Dermis lymphatic vessel endothelial cell (primary cell): ENCODE results near the gene ARAP3. TPM values are rescaled to one million over a fixed set of nuclear protein-coding genes. Genes with fewer than 3 reads are reported as not detected.

Experiments used
- total RNA-seq: library from RNA; depleted of rRNA; stranded (reverse); fragments of >200 nt; gene quantifications from 2 replicates; pipeline ENCODE4 v1.2.1, GENCODE V29; 2014

ARAP3 gene
- total RNA-seq: 28.7 and 38.2 TPM in 2 replicates

DNA sequence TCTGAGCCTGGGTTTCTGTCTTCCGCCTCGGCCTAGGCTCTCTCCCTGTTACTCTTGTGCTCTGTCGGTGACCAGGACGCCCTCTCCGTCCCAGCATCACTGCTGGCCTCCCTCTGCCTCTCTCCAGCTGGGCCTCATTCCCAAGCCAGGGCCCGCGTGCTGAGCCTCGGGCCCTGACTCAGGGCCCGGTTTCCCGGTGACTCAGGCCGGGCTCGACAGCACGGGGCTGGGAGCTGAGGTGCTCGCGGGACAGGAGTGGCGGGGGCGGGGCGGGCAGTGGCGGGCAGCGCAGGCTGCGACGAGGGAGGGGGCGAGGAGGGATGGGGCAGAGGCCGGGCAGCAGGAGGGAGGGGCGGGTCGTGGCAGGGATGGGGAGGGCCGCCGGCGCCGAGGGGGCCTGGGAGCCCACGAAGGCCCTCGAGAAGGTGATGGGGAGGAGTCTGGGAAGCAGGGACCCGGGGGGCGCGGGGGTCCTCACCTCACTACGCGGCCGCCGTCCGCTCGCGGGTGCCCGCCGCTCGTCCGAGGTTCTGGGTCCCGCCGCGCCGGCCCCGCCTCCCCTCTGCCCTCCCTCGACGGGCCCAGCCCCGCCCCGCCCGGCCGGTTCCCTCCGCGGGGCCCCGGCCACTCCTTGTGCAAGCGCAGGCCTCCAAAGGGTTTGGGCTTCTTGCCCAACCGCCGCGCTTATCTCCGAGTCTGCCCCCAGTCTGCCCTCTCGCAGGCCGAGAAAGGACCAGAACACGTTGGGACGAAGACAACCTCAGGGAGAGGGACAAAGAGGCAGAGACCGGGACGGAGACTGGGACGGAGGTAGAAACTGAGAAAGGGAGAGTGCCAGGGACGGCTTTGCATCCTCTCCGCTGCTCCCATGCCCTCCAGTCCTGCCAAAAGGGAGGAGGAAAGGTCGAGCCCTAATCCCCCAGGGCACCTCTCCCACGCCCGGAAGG, at the start of gene ARAP3:
ARAP3 (minus strand) TSS at position 536 of the 947 bp plus-strand sequence. CDS start 1,744 bp downstream, outside the sequence.

DNA sequence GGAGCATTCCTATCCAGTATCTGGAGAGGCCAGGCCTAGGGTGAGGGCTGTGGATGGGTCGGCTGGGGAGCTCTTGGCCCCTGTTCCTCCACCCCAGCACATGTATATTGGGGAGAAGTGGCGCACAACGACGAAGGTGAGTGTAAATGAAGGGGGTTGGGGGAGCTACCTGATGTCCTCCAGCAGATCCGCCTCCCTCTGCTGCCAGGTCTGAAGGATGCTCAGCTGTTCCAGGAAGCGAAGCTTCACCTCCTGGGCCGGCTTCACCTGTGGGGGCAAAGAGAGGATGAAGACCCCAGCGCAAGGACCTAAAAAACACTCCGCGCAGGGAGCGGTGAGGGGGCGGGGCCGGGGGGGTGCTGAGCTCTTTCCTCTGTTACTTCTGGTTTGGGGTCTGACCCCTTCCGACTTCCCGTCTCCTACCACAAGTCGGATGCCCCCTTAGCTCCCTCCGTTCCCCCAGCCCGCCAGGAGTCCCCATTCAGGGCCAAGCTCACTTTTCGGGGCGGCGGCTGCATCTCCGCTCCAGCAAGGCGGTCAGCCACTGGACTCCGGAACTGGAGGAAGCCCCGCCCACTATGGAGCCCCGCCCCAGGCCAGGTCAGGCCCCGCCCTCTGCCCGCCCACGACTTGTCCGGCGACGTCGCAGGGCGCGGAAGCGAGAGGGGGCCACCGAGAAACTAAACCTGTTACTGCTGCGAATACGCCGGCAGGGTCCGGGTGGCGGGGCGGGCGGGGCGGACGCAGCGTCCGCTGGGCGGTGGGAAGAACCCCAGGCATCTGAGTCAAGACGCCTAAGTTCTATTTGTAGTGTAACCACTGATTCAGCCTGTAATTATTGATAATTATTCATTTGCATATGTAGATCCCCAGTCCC, 30.9 kb downstream of the ARAP3 start, which contains the start of gene FCHSD1:
FCHSD1 (minus strand) TSS at position 568 of the 877 bp plus-strand sequence; CDS start at position 518, 50 bp downstream.

DNA sequence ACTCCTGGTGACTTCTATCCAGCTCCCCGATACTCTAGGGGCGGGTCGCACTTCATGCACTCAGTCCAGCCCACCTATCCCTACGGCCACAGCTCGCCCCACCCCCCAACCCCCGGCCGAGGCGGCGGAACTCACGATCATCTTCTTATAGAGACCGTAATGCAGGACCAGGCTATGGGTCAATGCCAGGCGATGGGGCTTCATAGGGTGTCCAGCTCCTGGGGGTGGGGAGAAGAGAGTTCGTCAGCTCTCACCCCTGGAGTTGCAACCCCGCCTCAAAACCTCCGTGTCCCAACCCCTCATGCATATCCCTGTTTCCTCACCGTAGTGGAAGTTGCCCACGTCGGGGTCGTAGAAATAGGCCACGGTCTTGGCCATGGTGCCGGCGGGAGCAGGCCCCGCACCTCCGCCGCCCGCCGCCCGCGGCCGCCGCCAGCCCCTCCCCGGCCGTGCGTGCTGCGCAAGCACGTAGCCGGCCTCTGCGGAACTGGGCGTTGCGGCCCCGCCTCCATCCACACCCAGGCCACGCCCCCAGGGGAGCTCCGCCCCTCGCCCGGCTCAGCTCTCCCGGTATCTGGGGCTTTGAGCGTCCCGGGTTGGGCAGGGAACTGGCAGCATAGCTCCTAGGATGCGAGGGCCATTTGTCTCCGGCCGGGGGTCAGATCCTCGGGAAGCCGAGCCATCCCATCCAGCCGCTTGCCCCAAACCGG, 45.5 kb downstream of the ARAP3 start, which contains the start of the genes HDAC3 and RELL2:
HDAC3 (minus strand) TSS at position 437 of the 710 bp plus-strand sequence; CDS start at position 378, 59 bp downstream.
RELL2 (plus strand) TSS at position 585 of the 710 bp plus-strand sequence. CDS start 1,229 bp downstream, outside the sequence.

DNA sequence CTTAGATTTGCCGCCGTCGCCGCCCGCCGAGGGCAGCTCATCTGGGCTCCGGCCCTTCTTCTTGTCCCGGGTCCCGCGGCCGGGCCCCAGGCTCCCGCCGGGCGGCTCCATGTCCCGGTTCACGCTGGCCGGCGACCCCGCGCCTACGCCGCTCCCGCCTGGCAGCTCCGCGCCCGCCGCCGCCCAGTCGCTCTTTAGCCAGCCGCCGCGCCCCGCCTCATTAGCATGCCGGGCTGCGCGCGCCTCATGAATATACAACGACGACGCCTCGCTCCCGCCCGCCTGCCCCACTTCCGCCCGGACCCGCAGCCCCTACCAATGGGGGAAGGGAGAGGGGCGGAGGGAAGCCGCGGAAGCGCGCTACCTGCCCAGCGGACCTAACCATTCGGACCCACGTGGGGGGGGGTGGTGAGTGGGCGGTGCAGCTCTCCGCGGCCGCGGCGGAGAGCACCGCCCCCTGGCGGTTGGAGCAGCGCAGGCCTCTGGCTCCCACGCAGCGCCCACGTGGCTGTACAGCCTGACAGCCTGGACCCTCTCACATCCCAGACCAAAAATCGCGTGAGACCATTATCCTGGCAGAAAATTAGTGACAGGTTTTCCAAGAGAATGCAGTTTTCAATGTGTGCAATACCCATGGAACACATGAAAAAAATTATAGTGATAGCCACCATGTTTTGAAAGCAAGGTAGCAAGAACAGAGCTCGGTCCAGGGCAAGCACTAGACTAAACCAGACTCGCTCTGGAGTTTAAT, 63.1 kb downstream of the ARAP3 start, which contains the start of gene DIAPH1:
DIAPH1 (minus strand) TSS at position 197 of the 751 bp plus-strand sequence; CDS start at position 111, 86 bp downstream.

Other genes starting within 250 kb of the ARAP3 start
- 17.4 and 20.5 TPM in 2 replicates for gene PCDHGC3, start 206.3 kb downstream of the ARAP3 start, total RNA-seq
- gene PCDHGC4, start 197.2 kb downstream of the ARAP3 start, total RNA-seq: 0.65 and 0.95 TPM in 2 replicates
- gene PCDHGC5, start 193.1 kb downstream of the ARAP3 start, total RNA-seq: 0.33 and 0.52 TPM in 2 replicates
- 33.9 and 38.7 TPM in 2 replicates for gene DIAPH1, start 63.2 kb downstream of the ARAP3 start, total RNA-seq
- gene HDAC3, start 45.4 kb downstream of the ARAP3 start, total RNA-seq: 55.4 and 56.6 TPM in 2 replicates
- 4.7 and 7.3 TPM in 2 replicates for gene RELL2, start 45.2 kb downstream of the ARAP3 start, total RNA-seq
- 13.0 and 15.6 TPM in 2 replicates for gene FCHSD1, start 30.8 kb downstream of the ARAP3 start, total RNA-seq
- gene PCDH1, start 196.2 kb upstream of the ARAP3 start, total RNA-seq: 5.7 and 31.1 TPM in 2 replicates
- 65.2 and 70.8 TPM in 2 replicates for gene DELE1, start 241.6 kb upstream of the ARAP3 start, total RNA-seq